SK-N-SH (cell line): Measurements from ENCODE around the gene MRPL17.

ENCODE experiments used
- CTCF ChIP-seq: fragments of 200-600 bp; sonication (generic); IDR thresholded peaks from 2 replicates; pipeline ENCODE4 v1.6.1; 2017; ENCODE audit warnings: antibody characterized with exemption, mild to moderate bottlenecking, moderate library complexity
- EP300 ChIP-seq, 2 experiments: IDR thresholded peaks; 2 replicates each; pipeline versions ENCODE4 v1.4.0 to v1.6.1; 2012; ENCODE audit warnings: borderline replicate concordance in 1 of 2, low read depth in 1 of 2, low read length in 1 of 2
- POLR2AphosphoS5 ChIP-seq: IDR thresholded peaks from 2 replicates; pipeline ENCODE4 v1.6.1; 2012; ENCODE audit warnings: low read depth, low read length

- TF ChIP-seq EP300 (IDR thresholded peaks at IDR 0.05; ENCODE audit: borderline replicate concordance in 1 of 2, low read depth in 1 of 2, low read length in 1 of 2), result no peak
- no peak for TF ChIP-seq POLR2AphosphoS5
- no peak for TF ChIP-seq CTCF
These were observed 28.7 kb downstream of the MRPL17 start for GRCh38 chr11:6654281-6655019.
